Fibroblast of mammary gland (primary cell): Measurements from ENCODE around the gene RTL10.
A peak's percentile ranks its signal among the peaks of the same experiment; 100 is the strongest.

Experiments used
- DNase-seq: peaks from one replicate; pipeline ENCODE4 v3.0.0-alpha.2; 2010; ENCODE audit warnings: low read depth
- H3K4me3 ChIP-seq: 2 replicates; pipeline ENCODE4 v1.5.1; 2011; ENCODE audit warnings: low read depth, mild to moderate bottlenecking, low read length, moderate library complexity; ENCODE audit not compliant: control insufficient read depth
- CTCF ChIP-seq: conservative IDR thresholded peaks from 2 replicates; pipeline ENCODE4 v1.5.1; 2011; ENCODE audit warnings: low read depth, low read length, inconsistent platforms; ENCODE audit not compliant: control insufficient read depth, insufficient read depth

The RTL10 gene

DNA sequence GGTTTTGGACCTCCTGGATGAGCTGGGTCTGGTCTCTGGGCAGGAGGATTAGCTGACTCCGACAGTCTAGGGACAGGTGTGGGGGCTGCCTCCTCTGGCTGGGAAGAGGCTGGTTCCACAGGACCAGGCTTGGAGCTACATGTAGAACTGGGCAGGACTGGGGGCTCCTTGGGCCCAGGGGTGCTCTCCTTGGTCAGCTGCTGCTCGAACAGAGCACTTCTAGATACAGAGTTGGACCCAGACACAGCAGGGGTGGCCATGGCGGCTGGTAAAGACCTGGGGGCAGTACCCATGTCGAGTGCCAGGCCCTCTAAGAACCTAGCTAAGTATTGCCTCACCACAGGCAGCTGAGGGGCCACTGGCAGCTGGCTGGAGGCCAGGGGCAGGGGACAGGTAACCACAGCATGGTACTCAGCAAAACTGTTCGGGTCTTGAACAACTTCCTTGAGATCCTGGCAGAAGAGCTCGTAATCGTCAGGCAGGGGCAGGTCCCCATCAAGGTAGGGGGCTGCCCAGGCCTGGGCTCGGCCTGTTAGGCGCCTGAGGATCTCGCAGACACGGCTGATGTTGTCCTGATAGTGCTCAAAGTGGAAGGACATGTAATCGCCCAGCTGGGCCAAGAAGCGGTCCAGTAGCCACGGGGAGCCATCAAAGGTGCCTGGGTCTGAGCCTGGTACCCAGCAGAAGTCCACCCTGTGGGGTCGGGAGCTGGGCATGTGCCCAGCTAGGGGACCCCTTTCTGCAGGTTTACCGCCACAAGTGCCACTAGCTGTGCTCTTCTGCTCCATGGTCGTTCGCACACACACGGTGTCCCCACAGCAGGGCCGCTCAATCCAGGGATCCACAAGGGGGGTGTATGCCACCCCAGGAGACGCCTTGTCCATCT lies 3.1 kb downstream of the RTL10 start:
- H3K4me3 ChIP-seq = no peak overlapping the region
- DNase-seq = no peak
- no peak for TF ChIP-seq CTCF

- TF ChIP-seq CTCF = no peak
- no peak for DNase-seq
These were observed 3.9 kb downstream of the RTL10 start for GRCh38 chr22:19850763-19851109.

GRCh38 chr22:19849835-19850762 lies 4.6 kb downstream of the RTL10 start:
- DNase-seq = no peak
- no peak for TF ChIP-seq CTCF
- H3K4me3 ChIP-seq = no peak overlapping the region

More at GRCh38 chr22:19850763-19851109, 3.9 kb downstream of the RTL10 start:
- no peak overlapping the region for H3K4me3 ChIP-seq

DNA sequence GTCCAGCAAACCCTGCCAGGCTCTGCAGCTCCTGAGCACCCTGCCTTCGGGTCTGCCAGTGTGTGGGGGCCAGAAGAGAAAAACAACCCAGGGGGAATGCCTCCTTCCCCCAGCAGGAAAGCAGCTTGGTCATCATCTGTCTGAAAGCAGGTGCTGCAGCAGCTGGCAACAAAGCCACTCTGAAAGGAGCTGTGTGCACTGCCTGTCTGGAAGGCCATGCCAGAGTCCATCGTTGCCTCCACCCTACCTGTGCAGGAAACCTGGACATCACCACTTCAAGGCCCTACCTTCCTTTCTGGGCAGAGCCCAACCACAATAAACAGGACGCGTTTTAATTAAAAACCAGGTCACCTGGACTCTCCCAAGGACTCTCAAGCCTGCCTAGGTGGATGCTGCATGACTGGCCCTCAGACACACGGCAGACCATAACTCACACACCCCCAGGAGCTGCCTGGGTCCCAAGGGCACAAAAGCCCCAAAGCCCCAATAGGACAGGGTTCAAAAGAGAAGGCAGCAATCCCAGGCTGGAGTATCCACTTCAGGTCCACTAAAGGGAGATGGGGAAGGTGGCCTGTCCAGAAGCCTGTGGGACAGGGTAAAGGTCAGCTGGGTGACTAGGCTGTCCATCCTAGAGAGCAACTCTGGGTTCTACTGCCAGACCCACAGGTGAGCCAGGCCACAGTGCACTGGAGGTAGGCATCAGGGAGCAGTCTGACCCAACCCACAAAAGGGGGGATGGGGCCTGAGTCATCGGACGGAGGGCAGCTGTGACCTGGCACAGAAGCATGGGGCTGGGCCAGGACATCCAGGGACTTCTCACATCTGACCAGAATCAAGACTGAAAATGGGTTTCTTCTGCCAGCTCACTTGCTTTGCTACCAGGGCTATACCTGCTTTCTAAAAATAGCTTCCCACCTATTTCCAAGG lies 6.1 kb downstream of the RTL10 start:
- peak; percentile 34 for DNase-seq
- TF ChIP-seq CTCF = no peak
- no peak overlapping the region for H3K4me3 ChIP-seq

GRCh38 chr22:19847345-19847632 lies 7.4 kb downstream of the RTL10 start:
- no peak overlapping the region for H3K4me3 ChIP-seq
- TF ChIP-seq CTCF = no peak
- no peak for DNase-seq

DNA sequence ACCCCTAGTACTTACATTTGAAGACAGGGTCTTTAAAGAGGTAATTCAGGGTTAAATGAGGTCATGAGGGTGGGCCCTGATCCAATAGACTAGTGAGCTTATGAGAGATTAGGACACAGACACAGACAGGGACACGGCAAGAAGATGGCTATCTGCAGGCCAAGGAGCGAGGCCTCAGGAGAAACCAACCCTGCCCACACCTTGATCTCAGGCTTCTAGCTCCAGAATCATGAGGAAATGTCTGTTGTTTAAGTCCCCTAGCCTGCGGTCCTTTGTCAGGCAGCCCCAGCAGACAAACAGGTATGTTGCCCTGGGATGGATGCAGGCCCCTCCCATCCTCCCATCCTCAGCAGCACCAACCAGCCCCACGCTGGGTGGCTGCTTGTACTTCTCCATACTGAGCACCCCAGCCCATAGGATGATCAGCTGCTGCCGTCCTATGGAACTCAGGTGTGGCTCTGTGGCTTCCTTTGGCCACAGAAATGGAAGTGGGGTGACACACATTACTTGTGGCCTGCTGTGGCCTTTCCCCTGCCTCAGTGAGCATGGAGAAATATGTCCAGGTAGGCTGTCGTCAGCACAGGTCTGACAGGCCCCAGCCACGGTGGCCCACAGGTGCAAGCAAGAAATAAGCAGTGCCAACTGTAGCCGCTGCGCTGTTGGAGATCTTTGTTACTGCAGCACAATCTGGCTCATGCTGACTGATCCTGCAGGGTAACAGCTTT lies 7.9 kb downstream of the RTL10 start:
- H3K4me3 ChIP-seq = no peak overlapping the region
- no peak for TF ChIP-seq CTCF
- DNase-seq = no peak
